Natural killer cell treated with Interleukin-12 subunit alpha and Interleukin-12 subunit beta and Interleukin-15 and Interleukin-18, amount 100 ng/mL, for 72 hours (primary cell): Measurements from ENCODE around the gene CCDC149. TPM values are rescaled to one million over a fixed set of nuclear protein-coding genes. Genes with fewer than 3 reads are reported as not detected.
"Not testable (repeated sequence)": the region's sequence is repeated elsewhere in the genome, so short reads cannot be mapped to it uniquely, and the experiment has no call there.

Source experiments
- ATAC-seq, 2 donors: fragments of 150-1000 bp; cut with Tn5 transposase in 1 of 2; sonication (Bioruptor Pico), chemical (Tn5 transposase) in 1 of 2; 2 replicates each; pipeline ENCODE4 v1.10.0; 2021
- DNase-seq: peaks from one replicate; pipeline ENCODE4 v3.0.0; 2022; ENCODE audit warnings: low spot score
- H3K27ac Mint-ChIP-seq, 2 donors: 1 replicate in 1 of 2; 2 replicates in 1 of 2; pipeline ENCODE4 v1.8.0; 2022; ENCODE audit warnings: mixed read lengths in 2 of 2, mild to moderate bottlenecking in 1 of 2, moderate library complexity in 1 of 2
- H3K27me3 Mint-ChIP-seq, 2 donors: 1 replicate in 1 of 2; 2 replicates in 1 of 2; pipeline ENCODE4 v1.8.0; 2022; ENCODE audit warnings: mixed read lengths in 2 of 2
- H3K36me3 Mint-ChIP-seq: one replicate; pipeline ENCODE4 v1.8.0; 2022; ENCODE audit warnings: mixed read lengths
- H3K4me1 Mint-ChIP-seq, 2 donors: 1 replicate in 1 of 2; 2 replicates in 1 of 2; pipeline ENCODE4 v1.8.0; 2022; ENCODE audit warnings: low read depth in 2 of 2, mixed read lengths in 2 of 2, mild to moderate bottlenecking in 1 of 2
- H3K4me3 Mint-ChIP-seq: one replicate; pipeline ENCODE4 v1.8.0; 2022; ENCODE audit warnings: mixed read lengths
- H3K9me3 Mint-ChIP-seq: 2 replicates; pipeline ENCODE4 v1.8.0; 2022; ENCODE audit warnings: mixed read lengths
- total RNA-seq, 2 donors: library from RNA; stranded (reverse); gene quantifications; one replicate each; pipeline ENCODE4 v1.2.3, GENCODE V29; 2022

Gene CCDC149
- total RNA-seq, 2 donors from 2014 or later, result not detected

GRCh38 chr4:24928708-24929107, 15.9 kb upstream of the CCDC149 start:
- DNase-seq (no peak), ATAC-seq (no peak)
- Mint-ChIP-seq H3K27me3 (peaks cover 4 to 15% of the 10 kb centered on the region in 2 donors), H3K4me3 (no peak overlapping the region), H3K4me1 (no peaks in the 10 kb centered on the region), H3K9me3 (peaks cover 3% of the 10 kb centered on the region), H3K36me3 (no peaks in the 10 kb centered on the region), H3K27ac (no peak overlapping the region)

- ATAC-seq (no peak), DNase-seq (no peak)
- Mint-ChIP-seq H3K4me1 (no peaks in the 10 kb centered on the region), H3K27me3 (peaks cover 8 to 15% of the 10 kb centered on the region in 2 donors), H3K4me3 (no peak overlapping the region), H3K27ac (no peak overlapping the region), H3K9me3 (peaks cover 3% of the 10 kb centered on the region), H3K36me3 (no peaks in the 10 kb centered on the region)
These were observed 14.2 kb upstream of the CCDC149 start for GRCh38 chr4:24927049-24927448.

- Mint-ChIP-seq H3K4me1 (no peaks in the 10 kb centered on the region), H3K4me3 (no peak overlapping the region), H3K36me3 (no peaks in the 10 kb centered on the region), H3K27me3 (peaks cover 8% of the 10 kb centered on the region in 2 donors), H3K27ac (no peak overlapping the region), H3K9me3 (peaks cover 3% of the 10 kb centered on the region)
- no peak for DNase-seq
- no peak for ATAC-seq
These were observed 11.5 kb upstream of the CCDC149 start for GRCh38 chr4:24924309-24924781.

- Mint-ChIP-seq H3K27me3 (peaks cover 8% of the 10 kb centered on the region in 2 donors), H3K27ac (no peak overlapping the region), H3K36me3 (no peaks in the 10 kb centered on the region), H3K4me1 (no peaks in the 10 kb centered on the region), H3K4me3 (no peak overlapping the region), H3K9me3 (peaks cover 3% of the 10 kb centered on the region)
- DNase-seq (no peak), ATAC-seq (no peak)
These were observed 10.7 kb upstream of the CCDC149 start for GRCh38 chr4:24923550-24923949.

- Mint-ChIP-seq H3K4me3 (no peak overlapping the region), H3K27me3 (peaks cover 8% of the 10 kb centered on the region in 2 donors), H3K9me3 (peaks cover 3% of the 10 kb centered on the region), H3K4me1 (no peaks in the 10 kb centered on the region), H3K36me3 (no peaks in the 10 kb centered on the region), H3K27ac (no peak overlapping the region)
- ATAC-seq, result no peak
- no peak for DNase-seq
These were observed 10.2 kb upstream of the CCDC149 start for GRCh38 chr4:24923002-24923401.

GRCh38 chr4:24922416-24922815, 9.6 kb upstream of the CCDC149 start:
- ATAC-seq, result no peak
- peaks cover 2 to 9% of the 10 kb centered on the region in 2 donors for H3K27me3 Mint-ChIP-seq
- no peaks in the 10 kb centered on the region for H3K9me3 Mint-ChIP-seq
- no peak for DNase-seq
- H3K4me3 Mint-ChIP-seq, result no peak overlapping the region
- no peaks in the 10 kb centered on the region for H3K4me1 Mint-ChIP-seq
- no peak overlapping the region for H3K27ac Mint-ChIP-seq
- no peaks in the 10 kb centered on the region for H3K36me3 Mint-ChIP-seq

GRCh38 chr4:24921491-24921890, 8.6 kb upstream of the CCDC149 start:
- Mint-ChIP-seq H3K4me1 (no peaks in the 10 kb centered on the region), H3K4me3 (no peak overlapping the region), H3K27me3 (peaks cover 0 to 11% of the 10 kb centered on the region in 2 donors), H3K36me3 (no peaks in the 10 kb centered on the region), H3K27ac (no peak overlapping the region), H3K9me3 (no peaks in the 10 kb centered on the region)
- DNase-seq (no peak), ATAC-seq (no peak)

GRCh38 chr4:24920008-24920407, 7.2 kb upstream of the CCDC149 start:
- DNase-seq, result no peak
- peaks cover 0 to 9% of the 10 kb centered on the region in 2 donors for H3K27me3 Mint-ChIP-seq
- no peaks in the 10 kb centered on the region for H3K4me1 Mint-ChIP-seq
- no peaks in the 10 kb centered on the region for H3K36me3 Mint-ChIP-seq
- no peaks in the 10 kb centered on the region for H3K9me3 Mint-ChIP-seq
- no peak for ATAC-seq
- H3K4me3 Mint-ChIP-seq, result no peak overlapping the region
- no peak overlapping the region for H3K27ac Mint-ChIP-seq

GRCh38 chr4:24917076-24917856, 4.4 kb upstream of the CCDC149 start:
- DNase-seq, result no peak
- no peaks in the 10 kb centered on the region for H3K36me3 Mint-ChIP-seq

GRCh38 chr4:24915121-24915922, 2.5 kb upstream of the CCDC149 start:
- H3K27ac Mint-ChIP-seq, result no peak overlapping the region
- no peak overlapping the region for H3K4me3 Mint-ChIP-seq
- peaks cover 0 to 8% of the 10 kb centered on the region in 2 donors for H3K4me1 Mint-ChIP-seq
- peaks cover 7% of the 10 kb centered on the region for H3K36me3 Mint-ChIP-seq
- ATAC-seq, result no peak
- no peak for DNase-seq
- H3K27me3 Mint-ChIP-seq, result peaks cover 13 to 25% of the 10 kb centered on the region in 2 donors
- no peaks in the 10 kb centered on the region for H3K9me3 Mint-ChIP-seq

More at GRCh38 chr4:24917076-24917856, 4.4 kb upstream of the CCDC149 start:
- H3K4me1 Mint-ChIP-seq, result peaks cover 0 to 3% of the 10 kb centered on the region in 2 donors
- no peak overlapping the region for H3K27ac Mint-ChIP-seq
- no peaks in the 10 kb centered on the region for H3K9me3 Mint-ChIP-seq
- ATAC-seq, result no peak
- no peak overlapping the region for H3K4me3 Mint-ChIP-seq
- H3K27me3 Mint-ChIP-seq, result peaks cover 9 to 10% of the 10 kb centered on the region in 2 donors

GRCh38 chr4:24914460-24914859, 1.6 kb upstream of the CCDC149 start:
- no peak overlapping the region for H3K4me3 Mint-ChIP-seq
- ATAC-seq, result no peak
- H3K27ac Mint-ChIP-seq, result no peak overlapping the region
- peaks cover 13% of the 10 kb centered on the region for H3K36me3 Mint-ChIP-seq
- peaks cover 3% of the 10 kb centered on the region for H3K9me3 Mint-ChIP-seq
- H3K4me1 Mint-ChIP-seq, result peaks cover 0 to 8% of the 10 kb centered on the region in 2 donors
- no peak for DNase-seq
- H3K27me3 Mint-ChIP-seq, result peaks cover 17 to 32% of the 10 kb centered on the region in 2 donors

GRCh38 chr4:24913119-24913485, 260 bp upstream of the CCDC149 start:
- H3K4me3 Mint-ChIP-seq, result peak overlapping the region; percentile 41
- H3K4me1 Mint-ChIP-seq, result peaks cover 0 to 8% of the 10 kb centered on the region in 2 donors
- DNase-seq (no peak), ATAC-seq (no peak)
- H3K9me3 Mint-ChIP-seq, result peaks cover 3% of the 10 kb centered on the region
- peaks cover 17 to 32% of the 10 kb centered on the region in 2 donors for H3K27me3 Mint-ChIP-seq
- H3K27ac Mint-ChIP-seq, result no peak overlapping the region
- H3K36me3 Mint-ChIP-seq, result peaks cover 13% of the 10 kb centered on the region

GRCh38 chr4:24910499-24910898, 2.3 kb downstream of the CCDC149 start:
- ATAC-seq (no peak), DNase-seq (no peak)
- Mint-ChIP-seq H3K4me1 (peaks cover 0 to 8% of the 10 kb centered on the region in 2 donors), H3K27ac (no peak overlapping the region), H3K36me3 (peaks cover 13% of the 10 kb centered on the region), H3K4me3 (no peak overlapping the region), H3K9me3 (peaks cover 3% of the 10 kb centered on the region), H3K27me3 (peaks cover 16 to 32% of the 10 kb centered on the region in 2 donors)

- not testable (repeated sequence) for DNase-seq, H3K9me3 Mint-ChIP-seq, H3K27ac Mint-ChIP-seq, ATAC-seq, H3K4me3 Mint-ChIP-seq, H3K4me1 Mint-ChIP-seq
- Mint-ChIP-seq H3K36me3 (peaks cover 13% of the 10 kb centered on the region), H3K27me3 (peaks cover 16 to 32% of the 10 kb centered on the region in 2 donors)
These were observed 3.2 kb downstream of the CCDC149 start for GRCh38 chr4:24909606-24910005.
